K562 (cell line): Measurements from ENCODE around the gene RPL39. TPM values are rescaled to one million over a fixed set of nuclear protein-coding genes. Genes with fewer than 3 reads are reported as not detected.

Source experiments
- ATAC-seq: fragments of 200-7000 bp; cut with Tn5 transposase; 3 replicates; pipeline ENCODE4 v1.9.1; 2020; ENCODE audit warnings: moderate library complexity
- BruUV-seq: library from RNA; stranded (reverse); fragments of 400-500 nt; replicated peaks from 2 replicates; lab custom pipeline; 2021; lab: Mats Ljungman, UMichigan
- CTCF ChIA-PET: fragments of 300-600 bp; formaldehyde crosslinking; extraction: SDS; loops from one replicate; lab custom pipeline; 2021; ENCODE audit warnings: low intra/inter-chr PET ratio; lab: Yijun Ruan, JAX
- POLR2A ChIA-PET: fragments of 300-600, 350-650 bp; sonication (Branson Sonifier 250); formaldehyde crosslinking; extraction: SDS; loops from one replicate; lab custom pipeline; 2021; ENCODE audit warnings: antibody characterized with exemption, inconsistent platforms; lab: Yijun Ruan, JAX
- DNase-seq, 4 experiments: peaks; one replicate each; pipeline versions ENCODE4 v3.0.0 to v3.0.0-alpha.2; 2011 to 2018; ENCODE audit warnings: low spot score in 3 of 4, mixed read lengths in 3 of 4; ENCODE audit errors: extremely low read depth in 1 of 4
- FAIRE-seq: peaks from 2 replicates; lab custom pipeline; 2011; peaks lifted over from hg19 to GRCh38; lab: Jason Lieb, UNC
- H2AFZ ChIP-seq: 2 replicates; pipeline ENCODE4 v1.6.0; 2011; ENCODE audit warnings: low read depth, low read length, control low read depth, inconsistent platforms
- H3K27ac ChIP-seq: fragments of 200-600 bp; 3 replicates; pipeline ENCODE4 v1.8.0; 2011; ENCODE audit warnings: low read depth, mild to moderate bottlenecking, control low read depth, inconsistent platforms, low read length, moderate library complexity, mixed read lengths; ENCODE audit errors: extremely low read depth
- H3K27me3 ChIP-seq, 2 experiments: fragments of 300-600 bp in 1 of 2; 2 replicates in 1 of 2; 3 replicates in 1 of 2; pipeline versions ENCODE4 v1.6.0 to v1.8.0; 2011; ENCODE audit warnings: inconsistent platforms in 2 of 2, low read length in 2 of 2, mild to moderate bottlenecking in 1 of 2, mixed read lengths in 1 of 2, moderate library complexity in 1 of 2; ENCODE audit not compliant: control insufficient read depth in 2 of 2, insufficient read depth in 2 of 2
- H3K36me3 ChIP-seq: fragments of 300-600 bp; 3 replicates; pipeline ENCODE4 v1.8.0; 2011; ENCODE audit warnings: mild to moderate bottlenecking, low read length, inconsistent platforms; ENCODE audit not compliant: control insufficient read depth, insufficient read depth
- H3K4me1 ChIP-seq, 2 experiments: fragments of 200-600 bp in 1 of 2; replicated peaks in 1 of 2; 2 replicates in 1 of 2; 3 replicates in 1 of 2; pipeline versions ENCODE4 v1.5.1 to v1.8.0; 2011; ENCODE audit warnings: inconsistent platforms in 2 of 2, low read length in 2 of 2, mild to moderate bottlenecking in 1 of 2, mixed read lengths in 1 of 2, moderate library complexity in 1 of 2; ENCODE audit not compliant: control insufficient read depth in 2 of 2, insufficient read depth in 2 of 2
- H3K4me2 ChIP-seq: 2 replicates; pipeline ENCODE4 v1.6.1; 2011; ENCODE audit warnings: low read length, control low read depth, inconsistent platforms, mixed read lengths; ENCODE audit not compliant: insufficient read depth
- H3K4me3 ChIP-seq: fragments of 200-600 bp; sonication (generic), shearing (Covaris generic); 2 replicates; pipeline ENCODE4 v1.5.1; 2016; ENCODE audit warnings: control low read depth, inconsistent platforms
- H3K79me2 ChIP-seq: fragments of 200-600 bp; 3 replicates; pipeline ENCODE4 v1.8.0; 2011; ENCODE audit warnings: low read length, inconsistent platforms; ENCODE audit not compliant: control insufficient read depth, insufficient read depth
- H3K9ac ChIP-seq, 2 experiments: 2 replicates each; pipeline versions ENCODE4 v1.6.0 to v1.6.1; 2011; ENCODE audit warnings: low read depth in 2 of 2, low read length in 2 of 2, control low read depth in 1 of 2, inconsistent platforms in 1 of 2, mild to moderate bottlenecking in 1 of 2, mixed read lengths in 1 of 2; ENCODE audit not compliant: insufficient read depth in 1 of 2
- H3K9me1 ChIP-seq: one replicate; pipeline ENCODE4 v1.6.0; 2011; ENCODE audit warnings: inconsistent platforms, mild to moderate bottlenecking, low read length, moderate library complexity; ENCODE audit not compliant: control insufficient read depth, insufficient read depth
- H3K9me3 ChIP-seq: replicated peaks from 2 replicates; pipeline ENCODE4 v1.5.1; 2011; ENCODE audit warnings: low read depth, low read length, inconsistent platforms; ENCODE audit not compliant: control insufficient read depth, insufficient read depth
- H4K20me1 ChIP-seq: replicated peaks from 2 replicates; pipeline ENCODE4 v1.6.1; 2011; ENCODE audit warnings: low read length, inconsistent platforms, mixed read lengths; ENCODE audit not compliant: control insufficient read depth, insufficient read depth
- CEBPB ChIP-seq: fragments of 450-650 bp; IDR thresholded peaks from 2 replicates; pipeline ENCODE4 v1.6.1; 2016; ENCODE audit warnings: missing genetic modification characterization, missing compliant biosample characterization
- CEBPG ChIP-seq, 3 experiments: fragments of 200-800 bp in 1 of 3; sonication (Bioruptor generic) in 1 of 3; sonication (generic) in 1 of 3; formaldehyde crosslinking in 1 of 3; IDR thresholded peaks in 2 of 3; conservative IDR thresholded peaks in 1 of 3; 2 replicates each; pipeline versions ENCODE4 v1.6.1 to v1.8.0; 2016 to 2022; ENCODE audit warnings: missing compliant biosample characterization in 2 of 3, missing genetic modification characterization in 2 of 3, mild to moderate bottlenecking in 1 of 3, missing genetic modification reagents in 1 of 3
- PML ChIP-seq: IDR thresholded peaks from 2 replicates; pipeline ENCODE4 v1.6.1; 2012; ENCODE audit warnings: low read length, inconsistent platforms
- WGBS: fragments of 100-300 bp; shearing (Covaris generic); methylation state at CpG from one replicate; pipeline ENCODE4 v1.1.6; 2016; ENCODE audit warnings: low coverage, mixed read lengths; ENCODE audit not compliant: insufficient coverage; ENCODE audit errors: missing lambda C conversion rate; 5-methylcytosine and 5-hydroxymethylcytosine counted together
- in situ Hi-C: fragments of 300-500 bp; cut with MboI; formaldehyde crosslinking; loops from 4 replicates; pipeline ENCODE4 v1.15.0; 2018; ENCODE audit warnings: inconsistent platforms, mixed read lengths
- intact Hi-C: fragments of 100-400 bp; cut with micrococcal nuclease; formaldehyde crosslinking; loops from 2 replicates; pipeline ENCODE4 v1.14.2; 2022
- polyA plus RNA-seq, 8 experiments: library from polyadenylated mRNA; depleted of rRNA in 4 of 8; stranded (reverse) in 5 of 8; unstranded in 3 of 8; fragments of >200 nt; fragmentation: Nextera tagmentation in 2 of 8; fragmentation: Illumina TruSeq in 1 of 8; extraction: Ambion mirVana in 2 of 8; extraction: Trizol in 1 of 8; gene quantifications; 2 replicates each; pipeline versions ENCODE4 v1.2.1 to v1.2.3, GENCODE V29; 2011 to 2014; ENCODE audit warnings: inconsistent platforms in 1 of 8, missing spikeins in 1 of 8
- total RNA-seq, 7 experiments: library from RNA; depleted of rRNA in 6 of 7; stranded (reverse); fragments of >200 nt in 6 of 7; fragmentation: Illumina TruSeq in 2 of 7; extraction: Trizol in 2 of 7; gene quantifications; 2 replicates each; pipeline versions ENCODE4 v1.2.1 to v1.2.3, GENCODE V29; 2011 to 2021; ENCODE audit warnings: low replicate concordance in 1 of 7
- TF ChIP-seq, protein P1 (sequence below), 2 experiments: fragments of 450-650 bp in 1 of 2; sonication (generic) in 1 of 2; formaldehyde crosslinking in 1 of 2; IDR thresholded peaks in 1 of 2; conservative IDR thresholded peaks in 1 of 2; 2 replicates each; pipeline versions ENCODE4 v1.6.1 to v1.8.1; 2016 to 2023; ENCODE audit warnings: mild to moderate bottlenecking in 2 of 2, moderate library complexity in 2 of 2, inconsistent platforms in 1 of 2, missing genetic modification reagents in 1 of 2
- TF ChIP-seq, protein P2 (sequence below): fragments of 450-650 bp; IDR thresholded peaks from 2 replicates; pipeline ENCODE4 v1.6.1; 2016; ENCODE audit warnings: missing biosample characterization, missing genetic modification characterization

The RPL39 gene
- total and polyA plus RNA-seq, 9 of the 15 experiments (the other 6 are each of a cell fraction or from before 2014, with no cell fraction given) = 1,382 to 5,043 (median 3,226) TPM

DNA sequence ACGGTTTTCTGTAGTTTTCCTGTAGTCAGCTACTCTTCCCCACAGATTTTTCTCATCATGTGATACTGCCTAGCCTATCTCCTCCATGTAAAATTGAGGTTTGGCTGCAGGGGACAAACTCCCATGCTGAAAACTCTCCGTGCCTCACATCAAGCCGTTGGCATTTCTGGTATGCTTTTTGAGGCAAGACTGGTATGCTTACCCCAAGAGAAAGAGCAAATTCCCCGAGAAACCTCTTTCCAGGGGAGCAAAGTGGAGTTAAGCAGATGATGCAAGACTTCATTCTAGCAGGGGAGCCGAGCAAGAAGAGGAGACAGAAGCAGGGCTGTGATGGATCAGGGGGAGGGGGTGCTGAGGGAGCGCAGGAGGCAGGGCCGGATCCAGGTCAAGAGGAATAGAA, 28.2 kb downstream of the RPL39 start:
- Histone ChIP-seq H3K4me1 (peaks cover 0 to 17% of the 10 kb centered on the region in 2 experiments; a peak in 3 of 5 replicates), H3K9me1 (no peaks in the 10 kb centered on the region), H3K36me3 (no peaks in the 10 kb centered on the region), H3K79me2 (no peaks in the 10 kb centered on the region), H3K9ac (no peak overlapping the region), H3K27ac (no peak overlapping the region), H4K20me1 (no peaks in the 10 kb centered on the region), H3K9me3 (no peaks in the 10 kb centered on the region), H3K27me3 (no peaks in the 10 kb centered on the region), H3K4me3 (no peak overlapping the region), H2AFZ (no peak overlapping the region), H3K4me2 (no peak overlapping the region)
- FAIRE-seq (no peak), ATAC-seq (peak; percentile 18; the same call in 2 of the 3 replicates), DNase-seq (no peak)
- TF ChIP-seq, protein P1, sequence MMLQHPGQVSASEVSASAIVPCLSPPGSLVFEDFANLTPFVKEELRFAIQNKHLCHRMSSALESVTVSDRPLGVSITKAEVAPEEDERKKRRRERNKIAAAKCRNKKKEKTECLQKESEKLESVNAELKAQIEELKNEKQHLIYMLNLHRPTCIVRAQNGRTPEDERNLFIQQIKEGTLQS (IDR thresholded peaks at IDR 0.05) = peak; percentile 81
- TF ChIP-seq, protein P1 (CRISPR knock-in tag; conservative IDR thresholded peaks at IDR 0.05) = no peak
- TF ChIP-seq, protein P2, sequence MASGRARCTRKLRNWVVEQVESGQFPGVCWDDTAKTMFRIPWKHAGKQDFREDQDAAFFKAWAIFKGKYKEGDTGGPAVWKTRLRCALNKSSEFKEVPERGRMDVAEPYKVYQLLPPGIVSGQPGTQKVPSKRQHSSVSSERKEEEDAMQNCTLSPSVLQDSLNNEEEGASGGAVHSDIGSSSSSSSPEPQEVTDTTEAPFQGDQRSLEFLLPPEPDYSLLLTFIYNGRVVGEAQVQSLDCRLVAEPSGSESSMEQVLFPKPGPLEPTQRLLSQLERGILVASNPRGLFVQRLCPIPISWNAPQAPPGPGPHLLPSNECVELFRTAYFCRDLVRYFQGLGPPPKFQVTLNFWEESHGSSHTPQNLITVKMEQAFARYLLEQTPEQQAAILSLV = 0 out of 2 replicates have a peak, but pooled peaks have one; percentile 10
- peak; percentile 50; the same call in 1 of the 2 replicates for TF ChIP-seq CEBPG (CRISPR knock-in tag; IDR thresholded peaks at IDR 0.05)
- TF ChIP-seq CEBPG (tag; conservative IDR thresholded peaks at IDR 0.05 in 1 of 2, IDR thresholded peaks at IDR 0.05 in 1 of 2) = peak; percentile 16 to 48; a peak in 3 of 4 replicates
- no peak for TF ChIP-seq PML
- peak; percentile 53 for TF ChIP-seq CEBPB
- intact Hi-C loops (no loop called here), in situ Hi-C loops (loop anchor here (10.0 kb wide), 1 partner anchor 248 kb away; no protein-coding TSS in a partner anchor)
- ChIA-PET CTCF (no interaction called here), POLR2A (interaction anchor here (0.6 kb wide), 1 partner anchor 114 kb away, joined by 3 read pairs; no protein-coding TSS in a partner anchor)
- 0% methylated on average over 6 of the region's 7 CpGs for WGBS
- no TSS peak for BruUV-seq
